ENCODE data around the gene BCL6. TPM values are rescaled to one million over a fixed set of nuclear protein-coding genes. Genes with fewer than 3 reads are reported as not detected.
A peak's percentile ranks its signal among the peaks of the same experiment; 100 is the strongest.

BCL6 gene
- total RNA-seq, 4 donors from 2014 or later, result 7.4 to 79.2 (median 25.7) TPM

GRCh38 chr3:187743195-187744141 is 1.8 kb downstream of the BCL6 start:
- no peaks in the 10 kb centered on the region for H3K36me3 ChIP-seq
- H3K27ac ChIP-seq, result peak overlapping the region; percentile 89 to 98 (median 95)
- H3K4me1 ChIP-seq, result peaks cover 0 to 17% (median 10%) of the 10 kb centered on the region in 4 donors
- peak overlapping the region; percentile 54 to 74 (median 58) for H3K4me3 ChIP-seq
- TF ChIP-seq POLR2A (IDR thresholded peaks at IDR 0.05) (no peak), CTCF (IDR thresholded peaks at IDR 0.05) (no peak)
- H3K27me3 ChIP-seq, result no peaks in the 10 kb centered on the region
- no peaks in the 10 kb centered on the region for H3K9me3 ChIP-seq
- peak; percentile 63 to 81 (median 74) for DNase-seq

GRCh38 chr3:187742351-187743171 is 2.7 kb downstream of the BCL6 start:
- Histone ChIP-seq H3K27me3 (no peaks in the 10 kb centered on the region), H3K27ac (peak overlapping the region; percentile 89 to 98 (median 95)), H3K4me1 (peaks cover 0 to 10% (median 9%) of the 10 kb centered on the region in 4 donors), H3K36me3 (no peaks in the 10 kb centered on the region), H3K4me3 (peak overlapping the region; percentile 54 to 74 (median 58)), H3K9me3 (no peaks in the 10 kb centered on the region)
- DNase-seq, result peak in 2 of 3 donors; percentile 41 to 62
- TF ChIP-seq POLR2A (IDR thresholded peaks at IDR 0.05) (no peak), CTCF (IDR thresholded peaks at IDR 0.05) (peak in 1 of 6 experiments; percentile 3)

GRCh38 chr3:187741403-187742350 is 3.6 kb downstream of the BCL6 start:
- peak; percentile 72 to 90 (median 77) for DNase-seq
- H3K36me3 ChIP-seq, result no peaks in the 10 kb centered on the region
- peak overlapping the region; percentile 89 to 98 (median 95) for H3K27ac ChIP-seq
- no peaks in the 10 kb centered on the region for H3K9me3 ChIP-seq
- no peaks in the 10 kb centered on the region for H3K27me3 ChIP-seq
- H3K4me3 ChIP-seq, result peak overlapping the region; percentile 52 to 74 (median 58)
- TF ChIP-seq CTCF (IDR thresholded peaks at IDR 0.05) (peak; percentile 79 to 96 (median 89)), POLR2A (IDR thresholded peaks at IDR 0.05) (no peak)
- H3K4me1 ChIP-seq, result peaks cover 0 to 13% (median 10%) of the 10 kb centered on the region in 4 donors

GRCh38 chr3:187740421-187741399 is 4.6 kb downstream of the BCL6 start:
- Histone ChIP-seq H3K36me3 (no peaks in the 10 kb centered on the region), H3K27ac (peak overlapping the region; percentile 78 to 98 (median 90)), H3K4me3 (peak overlapping the region; percentile 52 to 68 (median 58)), H3K4me1 (peaks cover 0 to 19% (median 10%) of the 10 kb centered on the region in 4 donors), H3K27me3 (no peaks in the 10 kb centered on the region), H3K9me3 (no peaks in the 10 kb centered on the region)
- TF ChIP-seq POLR2A (IDR thresholded peaks at IDR 0.05) (no peak), CTCF (IDR thresholded peaks at IDR 0.05) (peak; percentile 84 to 92 (median 89))
- DNase-seq, result peak; percentile 75 to 84 (median 84)
